ENCODE data around the gene ZMYND11.
"Not testable (repeated sequence)": the region's sequence is repeated elsewhere in the genome, so short reads cannot be mapped to it uniquely, and the experiment has no call there.

Gene ZMYND11

GRCh38 chr10:244227-244626 lies 109.0 kb downstream of the ZMYND11 start:
- no peak for DNase-seq (ENCODE audit: low read depth in 2 of 2)

- no peak for DNase-seq (ENCODE audit: low read depth in 2 of 2)
These were observed 111.2 kb downstream of the ZMYND11 start for GRCh38 chr10:246431-246830.

GRCh38 chr10:247480-247879 lies 112.2 kb downstream of the ZMYND11 start:
- DNase-seq (ENCODE audit: low read depth in 2 of 2): no peak

GRCh38 chr10:248307-248706 lies 113.1 kb downstream of the ZMYND11 start:
- DNase-seq (ENCODE audit: low read depth in 2 of 2): no peak

GRCh38 chr10:251982-252582 lies 116.8 kb downstream of the ZMYND11 start:
- DNase-seq (ENCODE audit: low read depth in 2 of 2): no peak

GRCh38 chr10:260819-261429 lies 125.7 kb downstream of the ZMYND11 start:
- DNase-seq (ENCODE audit: low read depth in 2 of 2): no peak

- not testable (repeated sequence) for DNase-seq (ENCODE audit: low read depth in 2 of 2)
These were observed 129.2 kb downstream of the ZMYND11 start for GRCh38 chr10:264160-265073.

GRCh38 chr10:265074-265440 lies 129.8 kb downstream of the ZMYND11 start:
- DNase-seq (ENCODE audit: low read depth in 2 of 2): not testable (repeated sequence)

GRCh38 chr10:265816-266588 lies 130.7 kb downstream of the ZMYND11 start:
- DNase-seq (ENCODE audit: low read depth in 2 of 2): not testable (repeated sequence)

GRCh38 chr10:266974-267425 lies 131.7 kb downstream of the ZMYND11 start:
- DNase-seq (ENCODE audit: low read depth in 2 of 2): no peak

- DNase-seq (ENCODE audit: low read depth in 2 of 2): no peak
These were observed 132.4 kb downstream of the ZMYND11 start for GRCh38 chr10:267705-268104.

- no peak for DNase-seq (ENCODE audit: low read depth in 2 of 2)
These were observed 134.3 kb downstream of the ZMYND11 start for GRCh38 chr10:269440-270074.

- DNase-seq (ENCODE audit: low read depth in 2 of 2): no peak
These were observed 135.9 kb downstream of the ZMYND11 start for GRCh38 chr10:271201-271600.

- DNase-seq (ENCODE audit: low read depth in 2 of 2): no peak
These were observed 136.5 kb downstream of the ZMYND11 start for GRCh38 chr10:271722-272121.

- no peak for DNase-seq (ENCODE audit: low read depth in 2 of 2)
These were observed 137.8 kb downstream of the ZMYND11 start for GRCh38 chr10:273088-273487.

GRCh38 chr10:274866-275265 lies 139.6 kb downstream of the ZMYND11 start:
- DNase-seq (ENCODE audit: low read depth in 2 of 2): no peak

GRCh38 chr10:275680-276079 lies 140.4 kb downstream of the ZMYND11 start:
- no peak for DNase-seq (ENCODE audit: low read depth in 2 of 2)

GRCh38 chr10:277963-278362 lies 142.7 kb downstream of the ZMYND11 start:
- no peak for DNase-seq (ENCODE audit: low read depth in 2 of 2)

- no peak for DNase-seq (ENCODE audit: low read depth in 2 of 2)
These were observed 143.5 kb downstream of the ZMYND11 start for GRCh38 chr10:278707-279106.

- no peak for DNase-seq (ENCODE audit: low read depth in 2 of 2)
These were observed 144.0 kb downstream of the ZMYND11 start for GRCh38 chr10:279232-279631.

- DNase-seq (ENCODE audit: low read depth in 2 of 2): no peak
These were observed 144.4 kb downstream of the ZMYND11 start for GRCh38 chr10:279655-280054.
